Mesothelial cell of epicardium (in vitro differentiated cells): Measurements from ENCODE around the gene MYH10. TPM values are rescaled to one million over a fixed set of nuclear protein-coding genes. Genes with fewer than 3 reads are reported as not detected.

ENCODE experiments used
- DNase-seq, 2 experiments: peaks; one replicate each; pipeline ENCODE4 v3.0.0; 2021; ENCODE audit warnings: low spot score in 2 of 2; ENCODE audit not compliant: unreplicated experiment in 2 of 2
- H3K27ac Mint-ChIP-seq: 2 replicates; pipeline ENCODE4 v1.8.0; 2021; ENCODE audit warnings: mixed read lengths
- H3K27me3 Mint-ChIP-seq: 2 replicates; pipeline ENCODE4 v1.8.0; 2021; ENCODE audit warnings: low read depth, mixed read lengths
- H3K36me3 Mint-ChIP-seq: 2 replicates; pipeline ENCODE4 v1.8.0; 2021; ENCODE audit warnings: mixed read lengths
- H3K4me1 Mint-ChIP-seq: 2 replicates; pipeline ENCODE4 v1.8.0; 2021; ENCODE audit warnings: mixed read lengths
- H3K4me3 Mint-ChIP-seq: 2 replicates; pipeline ENCODE4 v1.8.0; 2021; ENCODE audit warnings: mild to moderate bottlenecking, moderate library complexity, mixed read lengths
- H3K9me3 Mint-ChIP-seq: 2 replicates; pipeline ENCODE4 v1.8.0; 2021; ENCODE audit warnings: mixed read lengths
- total RNA-seq: library from RNA; stranded (reverse); gene quantifications from 3 replicates; pipeline ENCODE4 v1.2.1, GENCODE V29; 2021
- TF ChIP-seq, protein P1 (sequence below): fragments of 200-600 bp; sonication (generic); IDR thresholded peaks from one replicate; pipeline ENCODE4 v1.5.0; 2021; ENCODE audit warnings: antibody characterized with exemption; ENCODE audit not compliant: unreplicated experiment

MYH10 gene
- total RNA-seq, 1 donor from 2014 or later, result 328 TPM

DNA sequence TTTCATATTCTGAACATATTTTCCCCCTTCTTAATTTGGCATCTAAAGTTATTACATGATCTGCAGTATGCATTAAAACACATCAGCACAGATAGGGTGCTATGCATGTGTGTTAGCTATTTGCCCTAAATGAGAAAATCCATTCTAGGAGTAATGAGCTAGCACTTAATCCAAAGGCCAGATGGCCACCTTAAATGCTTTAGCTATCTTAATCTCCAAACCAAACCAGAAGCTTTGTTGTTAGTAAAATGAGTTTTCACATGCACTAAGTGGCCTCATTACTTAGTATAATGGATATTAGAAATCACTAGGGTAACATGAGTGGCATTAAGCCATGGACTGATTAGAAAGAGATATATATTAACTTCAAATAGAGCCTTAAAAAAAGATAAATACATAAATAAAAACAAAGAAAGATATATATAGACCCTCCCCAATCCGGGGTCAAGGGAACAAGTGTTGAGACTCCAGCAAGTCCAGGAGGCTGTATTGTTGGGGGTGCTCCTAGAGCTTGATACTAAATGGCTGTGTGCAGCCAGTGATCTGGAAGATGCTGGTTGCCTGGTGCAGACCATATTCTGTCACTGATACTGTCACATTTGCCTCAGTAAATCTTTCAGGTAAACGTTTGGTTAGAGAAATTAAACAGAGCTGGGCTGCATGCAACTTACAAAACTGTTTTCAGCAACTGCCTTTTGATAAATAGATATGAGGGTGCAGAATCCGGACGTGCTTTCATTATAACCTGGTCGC, 67.3 kb downstream of the MYH10 start:
- peaks cover 39% of the 10 kb centered on the region for H3K36me3 Mint-ChIP-seq
- TF ChIP-seq, protein P1, sequence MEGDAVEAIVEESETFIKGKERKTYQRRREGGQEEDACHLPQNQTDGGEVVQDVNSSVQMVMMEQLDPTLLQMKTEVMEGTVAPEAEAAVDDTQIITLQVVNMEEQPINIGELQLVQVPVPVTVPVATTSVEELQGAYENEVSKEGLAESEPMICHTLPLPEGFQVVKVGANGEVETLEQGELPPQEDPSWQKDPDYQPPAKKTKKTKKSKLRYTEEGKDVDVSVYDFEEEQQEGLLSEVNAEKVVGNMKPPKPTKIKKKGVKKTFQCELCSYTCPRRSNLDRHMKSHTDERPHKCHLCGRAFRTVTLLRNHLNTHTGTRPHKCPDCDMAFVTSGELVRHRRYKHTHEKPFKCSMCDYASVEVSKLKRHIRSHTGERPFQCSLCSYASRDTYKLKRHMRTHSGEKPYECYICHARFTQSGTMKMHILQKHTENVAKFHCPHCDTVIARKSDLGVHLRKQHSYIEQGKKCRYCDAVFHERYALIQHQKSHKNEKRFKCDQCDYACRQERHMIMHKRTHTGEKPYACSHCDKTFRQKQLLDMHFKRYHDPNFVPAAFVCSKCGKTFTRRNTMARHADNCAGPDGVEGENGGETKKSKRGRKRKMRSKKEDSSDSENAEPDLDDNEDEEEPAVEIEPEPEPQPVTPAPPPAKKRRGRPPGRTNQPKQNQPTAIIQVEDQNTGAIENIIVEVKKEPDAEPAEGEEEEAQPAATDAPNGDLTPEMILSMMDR, result no peak

DNA sequence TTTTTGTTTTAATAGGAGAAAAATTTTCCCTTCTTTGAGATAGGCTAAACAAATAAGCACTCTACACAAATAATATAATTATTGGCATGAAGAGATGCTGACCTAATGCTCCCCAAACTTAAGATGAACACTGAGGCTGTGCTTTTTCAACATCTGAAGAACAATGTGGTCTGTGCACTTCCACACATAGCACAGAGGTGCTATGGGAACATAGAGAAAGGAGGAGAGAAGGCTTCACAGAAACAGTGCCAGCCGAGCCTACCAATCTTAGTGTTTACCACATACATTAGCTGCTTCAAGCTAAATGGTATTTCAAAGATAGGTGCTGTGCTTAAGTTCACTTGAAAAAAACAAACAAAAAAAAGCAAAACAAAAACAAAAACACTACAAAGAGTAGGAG, 72.4 kb downstream of the MYH10 start:
- TF ChIP-seq, protein P1, result no peak
- Mint-ChIP-seq H3K36me3 (peaks cover 39% of the 10 kb centered on the region), H3K27me3 (no peaks in the 10 kb centered on the region), H3K4me1 (peaks cover 12% of the 10 kb centered on the region), H3K4me3 (no peak overlapping the region), H3K9me3 (peaks cover 8% of the 10 kb centered on the region), H3K27ac (no peak overlapping the region)
- DNase-seq, result no peak

More for the DNA sequence above, 67.3 kb downstream of the MYH10 start:
- no peak for DNase-seq
- Mint-ChIP-seq H3K27me3 (no peaks in the 10 kb centered on the region), H3K27ac (peak overlapping the region; percentile 94), H3K4me1 (peaks cover 24% of the 10 kb centered on the region), H3K9me3 (no peaks in the 10 kb centered on the region), H3K4me3 (no peak overlapping the region)

DNA sequence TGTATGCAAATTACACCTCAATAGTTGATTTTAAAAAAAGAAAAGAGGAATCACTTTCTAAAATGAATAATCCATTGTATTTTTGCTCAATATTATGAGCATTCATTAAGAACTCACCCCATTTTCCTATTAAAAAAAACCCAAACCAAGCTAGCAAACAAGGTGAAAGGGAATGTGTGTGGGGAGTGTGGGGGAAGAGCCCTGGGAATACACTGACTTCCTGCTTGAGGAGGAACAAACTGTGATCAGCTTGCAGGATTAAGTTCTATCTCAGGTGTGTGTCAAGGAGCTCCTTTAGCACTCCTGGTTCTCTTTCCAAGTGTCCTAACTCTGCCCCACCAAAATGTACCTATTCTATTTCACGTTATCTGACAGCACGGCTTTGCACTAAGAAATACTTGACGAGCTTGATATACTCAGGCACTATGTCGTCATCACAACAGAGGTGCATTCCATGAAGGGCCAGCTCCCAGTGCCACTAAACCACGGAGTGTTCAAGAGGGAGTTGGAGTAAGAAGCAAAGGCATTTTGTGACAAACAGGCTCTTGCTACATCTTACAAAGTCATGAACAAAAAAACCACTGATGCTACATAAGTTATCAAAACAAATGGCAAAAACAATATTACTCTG, 73.2 kb downstream of the MYH10 start:
- Mint-ChIP-seq H3K27me3 (no peaks in the 10 kb centered on the region), H3K27ac (peak overlapping the region; percentile 59), H3K9me3 (peaks cover 8% of the 10 kb centered on the region), H3K4me3 (no peak overlapping the region), H3K36me3 (peaks cover 41% of the 10 kb centered on the region), H3K4me1 (peaks cover 15% of the 10 kb centered on the region)
- no peak for DNase-seq
- TF ChIP-seq, protein P1, result no peak

DNA sequence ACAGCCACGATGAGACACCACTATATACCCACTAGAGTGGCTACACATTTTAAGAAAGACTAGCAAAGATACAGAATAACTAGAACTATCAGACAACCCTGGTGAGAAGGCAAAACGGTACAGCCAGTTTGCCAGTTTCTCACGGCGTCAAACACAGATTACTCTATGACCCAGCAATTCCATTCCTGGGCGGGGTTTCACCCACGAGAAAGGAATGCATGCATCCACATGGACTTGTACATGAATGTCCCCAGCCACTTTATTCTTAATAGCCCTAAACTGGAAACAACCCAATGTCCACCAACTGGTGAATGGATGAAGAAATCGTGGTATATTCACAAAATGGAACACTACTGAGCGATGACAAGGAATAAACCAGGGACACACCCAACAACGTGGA, 74.5 kb downstream of the MYH10 start:
- no peak overlapping the region for H3K4me3 Mint-ChIP-seq
- TF ChIP-seq, protein P1, result no peak
- DNase-seq, result no peak
- peaks cover 15% of the 10 kb centered on the region for H3K4me1 Mint-ChIP-seq
- no peak overlapping the region for H3K27ac Mint-ChIP-seq
- no peaks in the 10 kb centered on the region for H3K27me3 Mint-ChIP-seq
- H3K36me3 Mint-ChIP-seq, result peaks cover 44% of the 10 kb centered on the region
- peaks cover 8% of the 10 kb centered on the region for H3K9me3 Mint-ChIP-seq

DNA sequence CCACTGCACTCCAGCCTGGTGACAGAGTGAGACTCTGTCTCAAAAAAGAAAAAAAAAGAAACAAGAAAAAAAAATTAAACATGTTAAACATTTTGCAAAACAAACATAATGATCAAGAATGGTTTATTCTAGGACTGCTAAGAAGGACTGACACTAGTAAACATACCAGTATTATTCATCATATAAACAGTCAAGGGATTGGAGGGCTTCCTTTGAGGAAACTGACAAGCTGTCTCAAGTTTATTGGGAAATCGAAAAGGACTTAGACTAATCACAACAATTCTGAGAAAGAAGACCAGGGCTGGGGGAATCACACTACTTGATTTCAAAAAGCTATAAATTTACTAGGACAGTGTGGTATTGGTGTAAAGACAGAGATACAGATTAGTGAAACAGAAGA, 75.5 kb downstream of the MYH10 start:
- H3K4me3 Mint-ChIP-seq, result no peak overlapping the region
- H3K27me3 Mint-ChIP-seq, result no peaks in the 10 kb centered on the region
- H3K9me3 Mint-ChIP-seq, result peaks cover 8% of the 10 kb centered on the region
- no peak for DNase-seq
- H3K27ac Mint-ChIP-seq, result peak overlapping the region; percentile 70
- TF ChIP-seq, protein P1, result no peak
- H3K4me1 Mint-ChIP-seq, result peaks cover 15% of the 10 kb centered on the region
- H3K36me3 Mint-ChIP-seq, result peaks cover 36% of the 10 kb centered on the region
